Body of pancreas (tissue), 4 donors: Measurements from ENCODE around the gene MAGEA10.

Experiments
- POLR2A ChIP-seq, 3 donors: fragments of 450-650 bp; IDR thresholded peaks; one replicate each; pipeline ENCODE4 v1.6.1; 2016; ENCODE audit warnings: antibody characterized with exemption in 3 of 3, mild to moderate bottlenecking in 2 of 3
- TF ChIP-seq, protein P1 (sequence below), 7 experiments: fragments of 450-650 bp in 4 of 7; fragments of 200-600 bp in 3 of 7; sonication (generic) in 3 of 7; IDR thresholded peaks; one replicate each; pipeline ENCODE4 v1.5.1; 2016 to 2019; ENCODE audit warnings: antibody characterized with exemption in 7 of 7

DNA sequence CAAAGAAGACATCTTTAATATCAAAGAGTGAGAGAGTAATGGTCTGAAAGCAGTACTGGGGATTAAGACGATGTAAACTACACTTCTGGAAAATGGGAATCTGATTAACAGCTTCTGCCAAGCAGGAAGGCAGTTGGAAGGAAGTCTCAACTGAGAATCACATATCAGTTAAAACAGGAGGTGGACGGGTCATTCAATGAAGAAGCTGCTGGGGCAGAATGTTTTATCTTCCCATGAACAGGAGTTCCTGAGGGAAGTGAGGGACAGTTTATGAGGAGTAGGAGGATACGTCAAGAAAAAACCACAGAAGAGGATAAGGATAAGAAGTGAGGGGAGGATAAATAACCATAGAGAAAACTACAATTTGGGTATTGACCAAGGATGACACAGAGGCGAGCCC, 38.7 kb upstream of the MAGEA10 start:
- TF ChIP-seq, protein P1, sequence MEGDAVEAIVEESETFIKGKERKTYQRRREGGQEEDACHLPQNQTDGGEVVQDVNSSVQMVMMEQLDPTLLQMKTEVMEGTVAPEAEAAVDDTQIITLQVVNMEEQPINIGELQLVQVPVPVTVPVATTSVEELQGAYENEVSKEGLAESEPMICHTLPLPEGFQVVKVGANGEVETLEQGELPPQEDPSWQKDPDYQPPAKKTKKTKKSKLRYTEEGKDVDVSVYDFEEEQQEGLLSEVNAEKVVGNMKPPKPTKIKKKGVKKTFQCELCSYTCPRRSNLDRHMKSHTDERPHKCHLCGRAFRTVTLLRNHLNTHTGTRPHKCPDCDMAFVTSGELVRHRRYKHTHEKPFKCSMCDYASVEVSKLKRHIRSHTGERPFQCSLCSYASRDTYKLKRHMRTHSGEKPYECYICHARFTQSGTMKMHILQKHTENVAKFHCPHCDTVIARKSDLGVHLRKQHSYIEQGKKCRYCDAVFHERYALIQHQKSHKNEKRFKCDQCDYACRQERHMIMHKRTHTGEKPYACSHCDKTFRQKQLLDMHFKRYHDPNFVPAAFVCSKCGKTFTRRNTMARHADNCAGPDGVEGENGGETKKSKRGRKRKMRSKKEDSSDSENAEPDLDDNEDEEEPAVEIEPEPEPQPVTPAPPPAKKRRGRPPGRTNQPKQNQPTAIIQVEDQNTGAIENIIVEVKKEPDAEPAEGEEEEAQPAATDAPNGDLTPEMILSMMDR (IDR thresholded peaks at IDR 0.05): no peak
- TF ChIP-seq POLR2A (IDR thresholded peaks at IDR 0.05): no peak
